NCI-H2081 (cell line): ENCODE results near the gene SPEF1.
A peak's percentile ranks its signal among the peaks of the same experiment; 100 is the strongest.

Experiments
- DNase-seq, 2 experiments: peaks; one replicate each; lab custom pipeline; 2025; lab: John Stamatoyannopoulos, UW

Gene SPEF1

DNA sequence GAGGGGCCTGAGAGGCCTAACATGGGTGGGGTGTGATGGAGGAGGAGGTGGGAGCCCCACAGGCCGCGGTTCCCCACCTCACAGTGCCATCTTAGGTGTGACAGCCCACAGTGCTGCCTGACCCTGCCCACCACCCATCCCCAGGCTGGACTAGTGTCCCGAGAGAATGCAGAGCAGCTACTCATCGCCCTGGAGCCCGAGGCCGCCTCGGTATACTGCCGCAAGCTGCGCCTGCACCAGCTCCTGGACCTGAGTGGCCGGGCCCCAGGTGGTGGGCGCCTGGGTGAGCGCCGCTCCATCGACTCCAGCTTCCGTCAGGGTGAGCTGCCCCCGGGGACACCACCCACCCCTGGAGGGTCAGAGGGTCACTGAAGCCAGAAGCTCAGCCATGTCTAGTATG is 33.2 kb downstream of the SPEF1 start:
- no peak for DNase-seq

DNA sequence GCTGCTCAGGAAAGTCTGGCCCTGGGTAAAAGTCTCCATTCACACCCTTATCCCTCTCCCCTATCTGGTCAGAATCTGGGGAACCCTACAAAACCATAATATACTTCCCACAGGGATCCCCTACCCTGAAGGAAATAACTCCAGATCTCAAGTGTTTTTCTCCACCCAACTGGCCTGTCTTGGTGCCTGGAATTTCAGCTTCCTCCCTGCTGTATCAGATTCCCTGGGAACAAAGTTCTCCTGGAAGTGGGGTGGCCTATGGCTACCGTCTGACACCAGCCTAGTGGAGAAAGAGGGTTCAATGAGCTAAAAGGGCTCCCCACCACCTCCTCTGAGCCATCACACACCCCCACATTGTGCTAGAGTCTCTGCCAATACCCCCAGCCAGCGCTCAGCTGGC is 33.8 kb downstream of the SPEF1 start:
- no peak for DNase-seq

DNA sequence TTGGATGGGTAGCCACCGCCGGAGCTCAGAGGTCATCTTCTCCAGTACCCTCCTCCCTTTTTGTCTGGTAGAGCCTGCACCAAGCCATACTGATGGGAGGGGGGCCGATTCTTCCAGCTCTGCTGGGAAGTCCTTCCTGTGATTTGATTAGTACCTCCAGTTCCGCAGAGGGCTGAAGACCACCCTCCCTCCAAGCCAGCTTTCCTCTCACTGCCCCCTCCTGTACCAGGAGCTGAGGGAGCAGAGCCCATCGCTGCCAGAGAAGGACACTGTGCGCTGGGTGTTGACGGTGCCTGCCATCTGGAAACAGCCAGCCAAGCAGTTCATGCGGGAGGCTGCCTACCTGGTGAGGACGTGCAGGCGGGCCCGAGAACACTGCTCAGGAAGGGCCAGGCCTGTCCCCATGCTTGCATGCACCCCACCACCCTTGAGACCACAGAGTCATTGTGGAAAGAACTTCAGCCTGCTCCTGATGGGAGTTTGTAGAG is 35.5 kb downstream of the SPEF1 start:
- DNase-seq: no peak

DNA sequence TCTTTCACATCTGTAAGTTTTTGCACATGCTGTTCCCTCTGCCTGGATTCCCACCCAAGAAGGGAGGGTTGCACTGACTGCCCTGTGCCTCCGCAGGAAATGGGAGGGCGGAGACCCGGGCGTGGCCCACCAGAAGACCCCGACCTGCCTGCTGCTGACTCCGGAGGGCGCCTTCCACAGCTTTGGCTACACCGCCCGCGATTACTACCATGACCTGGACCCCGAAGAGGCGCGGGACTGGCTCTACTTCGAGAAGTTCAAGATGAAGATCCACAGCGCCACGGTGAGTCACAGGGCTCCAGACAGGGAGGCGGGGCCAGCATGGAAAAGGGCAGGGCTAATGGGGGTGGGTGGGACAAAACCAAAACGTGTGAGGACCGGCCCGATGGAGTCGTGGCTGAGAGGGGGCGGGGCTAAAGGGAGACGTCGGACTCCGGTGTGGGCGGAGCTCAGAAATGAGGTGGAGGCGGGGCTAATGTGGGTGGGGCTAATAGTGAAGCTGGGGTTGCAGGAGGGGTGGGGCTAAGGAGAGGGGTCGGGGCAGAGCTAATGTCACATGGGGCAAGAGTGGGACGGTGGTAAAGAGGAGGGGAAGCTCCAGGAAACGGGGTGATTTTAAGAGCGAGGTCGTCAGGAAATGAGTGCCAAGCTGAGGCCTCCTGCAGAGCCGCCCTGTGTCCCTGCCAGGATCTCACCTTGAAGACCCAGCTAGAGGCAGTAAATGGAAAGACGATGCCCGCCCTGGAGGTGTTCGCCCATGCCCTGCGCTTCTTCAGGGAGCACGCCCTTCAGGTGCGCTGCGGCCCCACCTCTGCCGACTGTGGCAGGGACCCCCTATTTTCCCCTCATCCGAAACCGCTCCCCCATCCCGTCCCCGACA is 36.2 kb downstream of the SPEF1 start:
- peak; percentile 23 to 49 for DNase-seq

DNA sequence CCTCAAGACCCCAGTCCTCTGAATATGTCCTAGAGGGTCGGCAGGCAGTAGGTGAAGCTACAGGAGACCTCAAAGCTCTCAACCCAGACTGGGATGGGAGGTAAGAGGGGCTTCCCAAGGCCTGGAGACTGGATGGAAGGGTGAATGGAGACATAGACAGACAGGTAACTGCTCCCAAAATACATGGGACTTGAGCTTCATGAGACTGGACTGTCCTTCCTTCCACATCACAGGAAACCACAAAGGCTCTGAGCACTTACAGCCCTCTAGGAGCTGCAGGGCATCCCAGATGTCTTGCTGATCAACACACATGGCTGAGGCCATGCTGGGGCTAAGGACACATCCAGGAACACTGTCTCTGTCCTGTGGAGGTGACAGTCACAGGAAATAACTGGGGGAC is 37.2 kb downstream of the SPEF1 start:
- no peak for DNase-seq

DNA sequence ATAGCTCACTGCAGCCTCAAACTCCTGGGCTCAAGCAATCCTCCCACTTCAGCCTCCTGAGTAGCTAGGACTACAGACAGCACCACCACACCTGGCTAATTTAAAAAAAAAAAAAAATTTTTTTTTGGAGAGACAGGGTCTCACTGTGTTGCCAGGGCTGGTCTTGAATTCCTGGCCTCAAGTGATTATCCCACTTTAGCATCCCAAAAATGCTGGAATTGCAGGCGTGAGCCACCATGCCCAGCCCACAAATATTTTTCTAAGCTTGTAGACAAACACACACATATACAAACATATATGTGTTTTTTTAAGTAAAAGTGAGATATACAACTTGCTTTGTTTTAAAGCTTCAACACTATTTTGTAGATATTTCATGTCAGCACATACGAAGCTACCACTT is 38.0 kb downstream of the SPEF1 start:
- no peak for DNase-seq

DNA sequence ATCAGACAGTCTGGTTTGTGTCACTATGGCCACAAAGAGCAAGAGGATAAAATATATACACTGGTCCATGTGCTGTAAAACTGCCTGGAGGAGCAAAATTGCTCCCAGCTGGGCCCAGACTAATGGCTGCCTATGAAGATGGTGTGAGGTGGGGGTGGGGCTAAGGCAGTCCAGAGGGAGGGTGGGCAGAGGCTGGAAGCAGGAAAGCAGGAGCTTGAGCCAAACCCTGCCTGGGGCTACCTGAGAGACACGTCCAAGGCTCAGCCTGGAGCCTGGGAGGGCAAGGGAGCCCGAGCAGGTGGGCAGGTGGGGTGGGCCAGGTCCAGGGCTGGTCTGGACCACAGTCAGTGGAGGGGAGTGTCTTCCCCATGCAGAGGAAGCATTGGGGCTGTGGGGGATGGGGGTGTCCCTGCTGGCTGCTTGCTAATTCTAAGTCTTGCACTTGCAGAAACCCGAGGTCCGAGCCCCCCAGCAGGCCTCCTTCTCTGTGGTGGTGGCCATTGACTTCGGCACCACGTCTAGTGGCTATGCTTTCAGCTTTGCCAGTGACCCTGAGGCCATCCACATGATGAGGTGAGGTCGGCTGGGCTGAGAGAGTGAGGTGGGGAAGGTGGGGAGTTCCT is 39.3 kb downstream of the SPEF1 start:
- no peak for DNase-seq

DNA sequence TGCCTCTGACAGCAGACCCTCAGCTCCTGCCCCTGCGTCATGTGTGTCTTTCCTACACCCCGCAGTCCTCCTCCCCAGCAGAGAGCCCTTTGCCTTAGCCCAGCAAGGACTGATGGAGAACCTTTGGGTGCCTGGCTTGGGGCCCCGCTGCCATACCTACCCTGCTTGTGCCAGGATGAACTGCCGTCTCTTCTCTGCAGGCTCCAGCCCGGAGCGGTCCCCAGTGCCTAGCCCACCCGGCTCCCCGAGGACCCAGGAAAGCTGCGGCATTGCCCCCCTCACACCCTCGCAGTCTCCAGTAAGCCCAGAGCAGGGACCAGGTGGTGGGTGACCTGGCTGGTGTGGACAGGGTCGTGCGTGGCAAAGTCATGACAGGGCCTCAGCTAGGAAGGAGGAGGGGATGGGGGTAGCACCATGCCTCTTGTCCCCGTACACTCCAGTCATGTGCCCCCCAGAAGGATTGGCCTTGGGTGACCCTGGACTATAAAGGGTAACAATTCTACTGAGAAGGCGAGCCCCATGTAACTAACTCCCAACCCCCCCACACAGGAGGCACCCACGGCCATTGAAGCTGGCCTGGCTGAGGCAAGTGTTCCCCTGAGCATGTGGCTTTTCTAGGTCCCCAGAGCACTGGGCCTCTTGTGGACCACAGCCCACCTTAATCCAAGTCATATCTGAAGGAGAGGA is 40.5 kb downstream of the SPEF1 start:
- no peak for DNase-seq

DNA sequence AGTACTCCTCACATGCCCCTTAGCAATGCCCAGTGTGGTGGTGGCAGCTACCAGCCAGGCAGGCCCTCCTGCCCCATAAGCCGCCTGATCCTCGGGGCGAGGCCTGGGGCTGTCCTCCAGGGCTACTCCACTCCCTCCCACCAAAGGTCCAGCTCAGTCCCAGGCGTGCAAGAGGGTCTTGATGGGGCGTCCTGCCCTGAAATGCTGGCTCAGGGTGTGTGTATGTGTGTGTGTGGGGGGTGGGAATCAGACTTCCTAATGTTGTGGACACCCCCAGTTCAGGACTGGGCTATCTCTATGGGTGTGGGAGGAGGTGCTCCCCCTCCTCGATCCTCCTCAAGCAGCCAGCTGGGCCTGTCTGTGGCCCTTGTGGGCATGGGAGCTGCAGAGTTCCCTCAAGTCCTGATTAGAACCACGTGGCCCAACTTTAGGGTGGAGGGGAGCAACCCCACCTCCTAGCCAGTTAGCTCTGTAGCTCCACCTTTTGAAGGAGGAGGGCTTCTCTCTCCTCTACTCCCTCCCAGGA is 41.3 kb downstream of the SPEF1 start:
- no peak for DNase-seq

DNA sequence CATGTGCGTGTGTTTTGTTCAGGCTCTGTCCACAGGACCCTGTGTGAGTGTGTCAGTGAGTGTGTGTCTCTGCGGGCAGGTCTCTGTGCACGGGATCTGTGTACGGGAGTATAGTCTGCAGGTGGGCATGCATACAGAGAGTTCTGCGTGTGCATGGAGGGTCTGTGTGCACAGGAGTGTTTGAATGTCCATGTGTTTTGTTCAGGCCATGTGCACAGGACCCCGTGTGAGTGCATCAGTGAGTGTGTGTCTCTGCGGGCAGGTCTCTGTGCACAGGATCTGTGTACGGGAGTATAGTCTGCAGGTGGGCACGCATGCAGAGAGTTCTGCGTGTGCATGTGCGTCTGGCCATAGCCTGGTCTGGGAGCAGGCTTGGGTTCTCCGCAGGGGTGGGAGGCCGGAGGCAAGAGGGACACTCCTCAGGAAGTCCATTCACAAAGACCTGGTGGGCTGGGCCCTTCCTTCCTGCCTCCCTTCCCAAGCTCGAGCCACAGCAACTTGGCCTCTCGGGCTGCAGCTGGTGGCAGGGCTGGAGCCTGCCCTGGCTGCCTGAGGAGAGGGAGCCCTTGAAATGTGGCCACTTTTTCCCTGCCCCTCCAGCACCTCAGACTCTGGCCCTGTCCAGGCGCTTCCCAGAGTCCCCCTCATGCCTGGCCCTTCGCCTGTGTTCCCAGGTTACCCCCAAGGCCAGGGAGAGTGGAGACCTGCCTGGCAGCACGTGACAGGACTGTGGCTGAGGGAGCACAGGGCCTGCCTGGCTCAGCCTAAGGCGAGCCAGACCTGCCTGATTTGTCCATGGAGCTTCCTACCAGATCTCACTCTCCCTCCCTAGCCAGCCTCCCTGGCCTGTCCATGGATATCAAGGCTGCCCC is 42.0 kb downstream of the SPEF1 start:
- no peak for DNase-seq

DNA sequence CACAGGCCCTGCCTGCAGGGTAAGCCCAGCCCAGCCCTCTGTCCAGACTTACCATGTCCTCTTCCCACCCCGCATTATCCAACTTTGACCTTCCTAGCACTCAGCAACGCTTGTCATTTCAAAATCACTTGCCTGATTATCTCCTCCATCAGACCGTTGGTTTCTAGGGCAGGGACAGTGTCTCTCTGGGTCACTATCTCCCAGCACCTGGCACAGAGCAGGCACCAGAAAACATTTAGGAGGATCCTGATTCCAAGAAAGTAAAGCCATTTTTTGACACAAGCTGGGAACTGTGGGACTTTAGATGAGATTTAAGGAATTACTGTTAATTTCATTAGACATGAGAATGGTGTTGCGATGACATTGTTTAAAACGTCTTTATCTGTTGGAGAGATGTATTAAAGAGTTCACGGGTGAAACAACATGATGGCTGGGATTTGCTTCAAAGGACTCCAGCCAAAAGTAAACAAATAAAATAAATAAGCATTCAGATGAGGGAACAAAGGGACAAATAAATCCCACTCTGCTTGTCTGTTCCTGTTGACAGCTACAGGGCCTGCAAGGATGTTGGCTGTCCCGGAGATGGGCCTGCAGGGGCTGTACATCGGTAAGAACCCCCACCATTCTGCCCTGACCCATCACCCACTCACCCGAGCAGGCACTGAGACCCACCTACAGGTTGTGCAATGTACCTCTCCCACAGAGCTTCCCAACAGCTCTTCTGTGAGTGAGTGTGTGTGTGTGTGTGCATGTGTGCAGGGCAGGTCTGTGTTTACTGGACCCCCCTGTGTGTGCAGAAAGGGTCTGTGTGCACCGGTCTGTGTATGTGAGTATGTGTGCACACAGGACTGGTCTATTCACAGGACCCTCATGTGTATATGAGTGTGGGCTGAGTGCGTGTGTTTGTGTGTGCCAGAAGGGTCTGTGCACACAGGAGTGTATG is 42.9 kb downstream of the SPEF1 start:
- no peak for DNase-seq

DNA sequence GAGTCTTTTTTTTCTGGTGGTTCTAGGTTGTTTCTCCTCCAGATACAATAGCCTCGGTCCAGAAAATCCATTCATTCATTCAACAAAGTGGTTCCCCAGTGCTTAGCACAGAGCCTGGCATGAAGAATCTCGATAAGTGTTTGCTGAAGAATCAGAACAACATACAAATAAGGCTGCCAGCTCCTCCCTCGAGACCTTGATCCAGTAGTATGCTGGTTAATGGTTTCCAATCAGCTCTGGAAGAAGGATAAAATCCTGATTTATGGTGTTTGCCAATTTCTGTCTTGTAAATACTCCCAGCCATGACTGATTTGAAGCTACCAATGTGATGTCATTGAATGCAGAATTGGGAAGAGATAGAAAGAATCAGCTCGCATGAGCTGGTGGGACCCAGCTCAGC is 45.5 kb downstream of the SPEF1 start:
- no peak for DNase-seq

DNA sequence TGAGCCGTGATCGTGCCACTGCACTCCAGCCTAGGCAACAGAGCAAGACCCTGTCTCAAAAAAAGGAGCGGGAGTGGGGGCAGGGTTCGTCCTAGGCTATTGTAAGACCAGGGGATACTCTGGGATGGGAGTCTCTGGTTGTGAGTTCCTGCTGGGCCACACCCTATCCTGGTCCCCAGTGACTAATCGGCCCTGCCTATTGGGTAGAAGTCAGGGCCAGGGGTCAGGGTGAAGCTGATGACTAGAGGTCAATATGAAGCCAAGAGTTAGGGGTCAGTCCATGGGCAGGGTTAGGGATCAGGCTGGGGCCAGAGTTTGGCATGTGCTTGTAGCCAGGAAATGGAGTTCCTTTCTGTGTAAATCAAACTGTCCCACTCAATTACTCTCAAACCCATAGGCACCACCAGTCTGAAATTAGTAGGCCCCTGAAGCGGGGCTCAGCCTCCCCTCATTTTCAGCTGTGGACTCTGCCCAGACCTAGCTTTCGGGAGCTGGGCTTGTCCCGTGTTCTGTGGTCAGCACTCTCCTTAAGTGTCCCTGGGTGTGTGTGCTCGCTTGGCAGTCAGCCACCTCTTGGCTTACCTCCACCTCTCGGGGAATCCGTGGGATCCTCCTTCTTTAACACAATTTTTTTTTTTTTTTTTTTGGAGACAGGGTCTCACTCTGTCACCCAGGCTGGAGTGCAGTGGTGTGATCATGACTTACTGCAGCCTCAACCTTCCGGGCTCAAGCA is 47.0 kb downstream of the SPEF1 start:
- no peak for DNase-seq

DNA sequence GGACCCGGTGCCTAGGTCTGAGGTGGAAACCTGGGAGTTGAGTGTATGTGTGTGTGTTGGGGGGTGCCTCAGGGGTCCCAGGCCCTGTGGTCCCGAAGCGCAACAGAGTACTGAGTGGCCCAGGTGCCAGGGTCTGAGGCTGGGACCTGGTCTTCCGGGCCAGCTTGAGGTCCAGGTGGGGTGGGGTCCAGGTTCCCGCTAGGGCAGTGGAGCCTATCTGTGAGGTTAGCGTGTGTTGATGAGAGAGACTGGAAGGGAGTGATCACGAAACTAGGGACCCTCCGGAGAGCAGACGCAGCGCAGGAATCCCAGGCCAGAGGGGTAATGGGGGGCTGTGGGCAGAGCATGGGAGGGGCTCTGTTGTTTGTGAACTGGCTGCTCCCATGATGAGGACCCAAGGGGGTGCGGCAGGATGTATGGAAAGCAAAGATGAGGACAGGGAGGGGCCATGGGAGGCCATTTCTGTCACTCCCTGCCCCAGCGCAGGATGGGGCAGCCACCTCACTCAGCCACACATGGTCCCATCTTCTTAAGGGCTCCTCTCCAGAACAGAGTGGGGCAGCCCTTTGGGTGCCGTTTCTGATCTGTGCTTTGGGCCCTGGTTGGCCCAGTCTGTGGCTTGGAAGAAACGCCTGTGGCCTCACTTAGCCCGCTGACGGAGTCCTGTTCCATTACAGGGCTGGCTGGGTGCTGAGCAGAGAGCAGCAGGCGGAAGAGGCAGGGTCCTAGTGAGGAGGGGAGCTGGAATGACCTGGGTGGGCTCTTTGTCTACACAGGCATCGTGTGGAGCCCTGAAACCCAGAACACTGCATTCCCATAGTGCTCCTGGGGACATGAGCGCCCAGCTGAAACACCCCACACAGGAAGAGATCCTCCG is 47.9 kb downstream of the SPEF1 start:
- no peak for DNase-seq

DNA sequence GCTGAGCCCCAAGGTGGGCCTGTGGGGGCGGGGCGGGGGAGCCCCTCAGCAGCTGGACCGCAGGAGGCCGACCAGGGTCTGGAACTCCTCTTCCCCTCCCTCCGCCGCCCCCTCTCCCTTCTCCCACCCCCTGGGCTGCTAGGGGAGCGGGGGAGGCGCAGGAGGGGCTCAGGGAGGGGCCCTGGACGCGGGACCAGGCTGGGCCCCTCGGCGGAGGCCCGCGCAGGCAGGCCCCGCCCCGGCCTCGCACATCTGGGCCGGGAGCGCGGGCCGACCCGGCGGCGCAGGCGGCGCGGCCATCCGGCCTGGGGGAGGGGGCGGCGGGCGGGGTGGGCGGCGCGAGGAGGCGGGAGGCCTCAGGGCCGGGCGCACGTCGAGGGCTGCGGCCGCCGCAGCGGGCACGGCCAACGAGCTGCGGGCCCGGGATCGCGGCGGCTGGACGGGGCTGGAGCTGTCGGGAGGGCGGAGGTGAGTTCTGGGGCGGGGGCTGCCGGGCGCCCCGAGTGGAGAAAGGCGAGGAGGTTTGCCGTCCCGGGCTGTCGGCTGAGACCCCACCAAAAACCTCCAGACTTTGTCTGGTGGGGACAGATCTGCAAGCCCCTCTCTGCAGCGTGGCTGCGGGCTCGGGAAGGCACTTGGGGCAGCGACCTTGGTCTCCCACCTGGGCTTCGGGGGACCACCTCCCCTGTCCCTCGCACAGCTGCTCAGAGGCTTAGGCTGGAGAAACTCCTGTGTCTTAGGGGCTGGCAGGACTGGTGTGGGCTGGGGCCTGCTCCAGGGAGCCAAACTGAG is 48.7 kb downstream of the SPEF1 start, which contains the start of gene HSPA12B:
TSS of gene HSPA12B (plus strand) at position 359 of the 792 bp plus-strand sequence. CDS start 5,990 bp downstream, outside the sequence.
- DNase-seq: no peak

DNA sequence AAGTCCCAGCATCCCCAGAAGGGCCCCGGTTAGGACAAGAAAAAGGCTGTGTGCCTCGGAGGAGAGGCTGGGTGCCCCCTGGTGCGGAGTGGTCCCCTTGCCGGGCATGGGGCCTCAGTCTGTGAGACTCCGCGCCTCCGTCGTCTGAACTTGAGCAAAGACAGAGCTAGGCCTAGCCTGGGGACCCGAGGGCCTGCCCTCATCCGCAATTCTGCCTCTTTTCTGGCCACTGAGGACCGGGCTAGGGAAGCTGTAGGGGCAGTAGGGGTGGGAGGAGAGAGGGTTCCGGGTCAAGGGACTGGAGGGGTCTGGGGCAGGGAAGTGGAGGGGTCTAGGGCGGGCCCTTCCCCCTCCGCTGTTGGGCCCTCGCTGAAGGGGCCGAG is 49.3 kb downstream of the SPEF1 start:
- DNase-seq: no peak

DNA sequence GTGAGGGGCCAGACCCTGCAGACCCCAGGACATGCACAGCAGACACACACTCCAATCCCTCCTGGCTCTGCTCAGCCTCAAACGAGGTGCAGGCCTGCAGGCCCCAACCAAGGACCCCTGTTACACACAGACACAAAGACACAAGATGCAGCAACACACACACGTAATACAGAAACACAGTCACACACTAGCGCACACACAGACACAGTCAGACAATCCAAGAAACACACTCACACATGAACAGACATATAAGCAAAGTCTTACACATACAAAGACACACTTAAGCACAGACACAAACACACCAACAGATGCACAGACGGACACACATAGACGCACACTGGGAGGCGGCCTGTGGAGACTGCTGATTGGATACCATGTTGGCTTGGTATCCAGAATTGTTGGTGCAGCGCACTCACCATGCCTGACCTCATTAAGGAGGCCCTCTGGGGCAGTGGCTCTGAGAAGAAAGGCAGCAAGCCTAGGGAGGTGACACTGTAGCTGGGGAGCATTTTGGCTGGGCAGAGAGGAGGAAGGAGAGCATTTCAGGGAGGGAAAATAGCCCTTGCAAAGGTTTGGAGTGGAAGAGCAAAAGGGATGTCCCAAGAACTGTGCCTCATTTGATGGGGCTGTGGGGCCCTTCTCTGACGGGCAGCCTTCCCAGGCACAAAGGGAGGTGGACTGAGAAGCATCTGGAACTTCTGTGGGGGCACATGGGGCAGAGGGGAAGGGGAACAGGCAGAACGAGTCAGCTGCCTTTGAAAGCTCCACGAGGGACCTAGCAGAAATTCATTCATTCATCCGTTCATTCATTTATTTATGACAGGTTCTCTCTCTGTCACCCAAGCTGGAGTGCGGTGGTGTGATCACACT is 50.2 kb downstream of the SPEF1 start:
- DNase-seq: no peak
